GM23338 (cell line): ENCODE measurements around the gene MYO9A. TPM values are rescaled to one million over a fixed set of nuclear protein-coding genes. Genes with fewer than 3 reads are reported as not detected.

Source experiments
- ATAC-seq: fragments of 200-7000 bp; cut with Tn5 transposase; 3 replicates; pipeline ENCODE4 v1.9.1; 2020
- DNase-seq: peaks from one replicate; pipeline ENCODE4 v3.0.0-alpha.2; 2015; ENCODE audit warnings: low spot score
- H2AFZ ChIP-seq: fragments of 200-600 bp; sonication (generic); 2 replicates; pipeline ENCODE4 v1.8.0; 2016; ENCODE audit warnings: antibody characterized with exemption, mild to moderate bottlenecking, moderate library complexity
- H3F3A ChIP-seq: fragments of 200-600 bp; sonication (generic); replicated peaks from 2 replicates; pipeline ENCODE4 v1.8.0; 2017; ENCODE audit warnings: antibody characterized with exemption, mixed run types, low read depth
- H3K27ac ChIP-seq: fragments of 200-600 bp; sonication (generic); 2 replicates; pipeline ENCODE4 v1.6.1; 2016; ENCODE audit warnings: low read depth
- H3K27me3 ChIP-seq: fragments of 200-600 bp; sonication (generic); 2 replicates; pipeline ENCODE4 v1.8.0; 2016; ENCODE audit warnings: mild to moderate bottlenecking, mixed run types, moderate library complexity; ENCODE audit not compliant: insufficient read depth
- H3K36me3 ChIP-seq: fragments of 200-600 bp; sonication (generic); 2 replicates; pipeline ENCODE4 v1.8.0; 2016; ENCODE audit warnings: mild to moderate bottlenecking; ENCODE audit not compliant: insufficient read depth
- H3K4me1 ChIP-seq: fragments of 200-600 bp; sonication (generic); 2 replicates; pipeline ENCODE4 v1.8.0; 2016; ENCODE audit warnings: mild to moderate bottlenecking, moderate library complexity; ENCODE audit not compliant: insufficient read depth
- H3K4me2 ChIP-seq: fragments of 200-600 bp; sonication (generic); 2 replicates; pipeline ENCODE4 v1.7.1; 2017; ENCODE audit warnings: mixed run types
- H3K4me3 ChIP-seq: fragments of 200-600 bp; sonication (generic); 2 replicates; pipeline ENCODE4 v1.6.1; 2016; ENCODE audit warnings: mixed run types
- H3K79me2 ChIP-seq: fragments of 200-600 bp; sonication (generic); replicated peaks from 2 replicates; pipeline ENCODE4 v1.8.0; 2017; ENCODE audit warnings: mild to moderate bottlenecking; ENCODE audit not compliant: insufficient read depth
- H3K9me2 ChIP-seq: fragments of 200-600 bp; sonication (generic); 2 replicates; pipeline ENCODE4 v1.8.0; 2017; ENCODE audit not compliant: insufficient read depth
- H4K20me1 ChIP-seq: fragments of 200-600 bp; sonication (generic); replicated peaks from 2 replicates; pipeline ENCODE4 v1.8.0; 2017; ENCODE audit warnings: mild to moderate bottlenecking; ENCODE audit not compliant: insufficient read depth
- H3K27ac Mint-ChIP-seq: 2 replicates; pipeline ENCODE4 v1.8.0; 2020; ENCODE audit warnings: inconsistent platforms, mild to moderate bottlenecking, moderate library complexity, mixed read lengths
- H3K27me3 Mint-ChIP-seq: 3 replicates; pipeline ENCODE4 v1.8.0; 2022; ENCODE audit warnings: low read depth, mild to moderate bottlenecking, moderate library complexity, mixed read lengths, inconsistent platforms; ENCODE audit not compliant: insufficient read depth, poor library complexity
- H3K36me3 Mint-ChIP-seq: 3 replicates; pipeline ENCODE4 v1.8.0; 2021; ENCODE audit warnings: low read depth, mild to moderate bottlenecking, inconsistent platforms, moderate library complexity, mixed read lengths
- H3K4me1 Mint-ChIP-seq: 3 replicates; pipeline ENCODE4 v1.8.0; 2020; ENCODE audit warnings: mild to moderate bottlenecking, inconsistent platforms, mixed read lengths
- H3K4me3 Mint-ChIP-seq: 3 replicates; pipeline ENCODE4 v1.8.0; 2021; ENCODE audit warnings: moderate library complexity, mild to moderate bottlenecking, inconsistent platforms, mixed read lengths
- H3K9me3 Mint-ChIP-seq: 3 replicates; pipeline ENCODE4 v1.8.0; 2020; ENCODE audit warnings: moderate library complexity, mild to moderate bottlenecking, inconsistent platforms, mixed read lengths
- CREB1 ChIP-seq: fragments of 250-450 bp; sonication (Bioruptor Pico); IDR thresholded peaks from 2 replicates; pipeline ENCODE4 v1.5.0; 2020; ENCODE audit warnings: low read depth, mild to moderate bottlenecking, moderate library complexity
- EZH2 ChIP-seq: fragments of 200-600 bp; sonication (generic); IDR thresholded peaks from one replicate; pipeline ENCODE4 v1.8.0; 2017; ENCODE audit warnings: antibody characterized with exemption, mild to moderate bottlenecking, low read depth; ENCODE audit not compliant: unreplicated experiment
- JUNB ChIP-seq: IDR thresholded peaks from one replicate; pipeline ENCODE4 v1.6.1; 2016; ENCODE audit warnings: antibody characterized with exemption; ENCODE audit not compliant: unreplicated experiment
- NANOG ChIP-seq: IDR thresholded peaks from 2 replicates; pipeline ENCODE4 v1.6.1; 2016; ENCODE audit warnings: antibody characterized with exemption, borderline replicate concordance
- POLR2AphosphoS5 ChIP-seq: IDR thresholded peaks from 2 replicates; pipeline ENCODE4 v1.6.1; 2016; ENCODE audit warnings: antibody characterized with exemption, low read depth
- STAT1 ChIP-seq: IDR thresholded peaks from one replicate; pipeline ENCODE4 v1.6.1; 2016; ENCODE audit warnings: antibody characterized with exemption; ENCODE audit not compliant: unreplicated experiment
- ZNF114 ChIP-seq: fragments of 250-450 bp; sonication (Bioruptor Pico); IDR thresholded peaks from 2 replicates; pipeline ENCODE4 v1.5.0; 2020; ENCODE audit warnings: mild to moderate bottlenecking, moderate library complexity
- ZNF331 ChIP-seq: fragments of 250-450 bp; sonication (Bioruptor Pico); IDR thresholded peaks from 2 replicates; pipeline ENCODE4 v1.5.0; 2020; ENCODE audit warnings: low read depth, mild to moderate bottlenecking, moderate library complexity
- polyA plus RNA-seq: library from polyadenylated mRNA; unstranded; fragments of >200 nt; fragmentation: Nextera tagmentation; extraction: Ambion mirVana; gene quantifications from 2 replicates; pipeline ENCODE4 v1.2.1, GENCODE V29; 2016
- total RNA-seq: library from RNA; depleted of rRNA; stranded (reverse); fragments of >200 nt; shearing (Covaris generic); gene quantifications from 2 replicates; pipeline ENCODE4 v1.2.3, GENCODE V29; 2014
- TF ChIP-seq, protein P1 (sequence below), 2 experiments: fragments of 200-600 bp in 1 of 2; sonication (generic) in 1 of 2; conservative IDR thresholded peaks; 2 replicates each; pipeline versions ENCODE4 v1.5.1 to v1.6.1; 2016 to 2017; ENCODE audit warnings: antibody characterized with exemption in 2 of 2, low read depth in 2 of 2, mild to moderate bottlenecking in 2 of 2, moderate library complexity in 1 of 2
- TF ChIP-seq, protein P2 (sequence below): IDR thresholded peaks from one replicate; pipeline ENCODE4 v1.6.1; 2018; ENCODE audit warnings: antibody characterized with exemption; ENCODE audit not compliant: unreplicated experiment

Gene MYO9A
- total and polyA plus RNA-seq, 2 experiments from 2014 or later, result 11.6 to 32.8 TPM

DNA sequence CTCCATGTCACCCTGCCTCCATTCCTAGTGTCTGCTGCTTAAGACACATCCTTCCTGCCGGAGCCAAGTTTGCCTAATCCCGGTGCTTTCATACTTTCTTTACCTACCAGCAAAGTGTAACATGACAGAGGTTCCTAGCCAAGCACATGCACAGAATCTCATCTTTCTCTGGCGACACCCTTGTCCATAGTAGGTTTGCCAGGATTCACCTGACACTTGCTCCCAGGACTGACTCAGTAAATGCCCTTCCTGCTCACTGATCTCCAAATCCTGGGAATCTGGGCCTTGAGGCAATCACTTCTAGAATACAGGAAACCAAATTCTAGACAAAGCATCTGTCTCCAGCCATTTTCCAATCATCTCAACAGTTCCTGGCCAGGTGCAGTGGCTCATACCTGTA is 317.8 kb downstream of the MYO9A start:
- Mint-ChIP-seq H3K27ac (no peak overlapping the region; the same call in 1 of the 2 replicates), H3K27me3 (peaks cover 10% of the 10 kb centered on the region), H3K36me3 (peaks cover 2% of the 10 kb centered on the region; the same call in 1 of the 3 replicates), H3K9me3 (peaks cover 7% of the 10 kb centered on the region; the same call in 2 of the 3 replicates), H3K4me3 (no peak overlapping the region; the same call in 2 of the 3 replicates), H3K4me1 (peaks cover 12% of the 10 kb centered on the region; the same call in 2 of the 3 replicates)
- no peaks in the 10 kb centered on the region for H3K79me2 ChIP-seq
- peak overlapping the region; percentile 47; the same call in 1 of the 2 replicates for H2AFZ ChIP-seq
- no peaks in the 10 kb centered on the region for H3K9me2 ChIP-seq
- H4K20me1 ChIP-seq, result no peaks in the 10 kb centered on the region
- no peak overlapping the region for H3K4me3 ChIP-seq
- 0 out of 2 replicates have a peak, but pooled peaks cover 3% of the 10 kb centered on the region for H3F3A ChIP-seq
- peaks cover 2% of the 10 kb centered on the region; the same call in 1 of the 2 replicates for H3K4me1 ChIP-seq
- ATAC-seq (no peak), DNase-seq (no peak)
- H3K36me3 ChIP-seq, result no peaks in the 10 kb centered on the region
- H3K4me2 ChIP-seq, result no peak overlapping the region
- TF ChIP-seq EZH2 (no peak), ZNF114 (CRISPR knock-in tag) (no peak), STAT1 (no peak), NANOG (no peak)
- TF ChIP-seq, protein P1, sequence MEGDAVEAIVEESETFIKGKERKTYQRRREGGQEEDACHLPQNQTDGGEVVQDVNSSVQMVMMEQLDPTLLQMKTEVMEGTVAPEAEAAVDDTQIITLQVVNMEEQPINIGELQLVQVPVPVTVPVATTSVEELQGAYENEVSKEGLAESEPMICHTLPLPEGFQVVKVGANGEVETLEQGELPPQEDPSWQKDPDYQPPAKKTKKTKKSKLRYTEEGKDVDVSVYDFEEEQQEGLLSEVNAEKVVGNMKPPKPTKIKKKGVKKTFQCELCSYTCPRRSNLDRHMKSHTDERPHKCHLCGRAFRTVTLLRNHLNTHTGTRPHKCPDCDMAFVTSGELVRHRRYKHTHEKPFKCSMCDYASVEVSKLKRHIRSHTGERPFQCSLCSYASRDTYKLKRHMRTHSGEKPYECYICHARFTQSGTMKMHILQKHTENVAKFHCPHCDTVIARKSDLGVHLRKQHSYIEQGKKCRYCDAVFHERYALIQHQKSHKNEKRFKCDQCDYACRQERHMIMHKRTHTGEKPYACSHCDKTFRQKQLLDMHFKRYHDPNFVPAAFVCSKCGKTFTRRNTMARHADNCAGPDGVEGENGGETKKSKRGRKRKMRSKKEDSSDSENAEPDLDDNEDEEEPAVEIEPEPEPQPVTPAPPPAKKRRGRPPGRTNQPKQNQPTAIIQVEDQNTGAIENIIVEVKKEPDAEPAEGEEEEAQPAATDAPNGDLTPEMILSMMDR (conservative IDR thresholded peaks at IDR 0.05; ENCODE audit: low read depth in 2 of 2), result no peak
- TF ChIP-seq, protein P2, sequence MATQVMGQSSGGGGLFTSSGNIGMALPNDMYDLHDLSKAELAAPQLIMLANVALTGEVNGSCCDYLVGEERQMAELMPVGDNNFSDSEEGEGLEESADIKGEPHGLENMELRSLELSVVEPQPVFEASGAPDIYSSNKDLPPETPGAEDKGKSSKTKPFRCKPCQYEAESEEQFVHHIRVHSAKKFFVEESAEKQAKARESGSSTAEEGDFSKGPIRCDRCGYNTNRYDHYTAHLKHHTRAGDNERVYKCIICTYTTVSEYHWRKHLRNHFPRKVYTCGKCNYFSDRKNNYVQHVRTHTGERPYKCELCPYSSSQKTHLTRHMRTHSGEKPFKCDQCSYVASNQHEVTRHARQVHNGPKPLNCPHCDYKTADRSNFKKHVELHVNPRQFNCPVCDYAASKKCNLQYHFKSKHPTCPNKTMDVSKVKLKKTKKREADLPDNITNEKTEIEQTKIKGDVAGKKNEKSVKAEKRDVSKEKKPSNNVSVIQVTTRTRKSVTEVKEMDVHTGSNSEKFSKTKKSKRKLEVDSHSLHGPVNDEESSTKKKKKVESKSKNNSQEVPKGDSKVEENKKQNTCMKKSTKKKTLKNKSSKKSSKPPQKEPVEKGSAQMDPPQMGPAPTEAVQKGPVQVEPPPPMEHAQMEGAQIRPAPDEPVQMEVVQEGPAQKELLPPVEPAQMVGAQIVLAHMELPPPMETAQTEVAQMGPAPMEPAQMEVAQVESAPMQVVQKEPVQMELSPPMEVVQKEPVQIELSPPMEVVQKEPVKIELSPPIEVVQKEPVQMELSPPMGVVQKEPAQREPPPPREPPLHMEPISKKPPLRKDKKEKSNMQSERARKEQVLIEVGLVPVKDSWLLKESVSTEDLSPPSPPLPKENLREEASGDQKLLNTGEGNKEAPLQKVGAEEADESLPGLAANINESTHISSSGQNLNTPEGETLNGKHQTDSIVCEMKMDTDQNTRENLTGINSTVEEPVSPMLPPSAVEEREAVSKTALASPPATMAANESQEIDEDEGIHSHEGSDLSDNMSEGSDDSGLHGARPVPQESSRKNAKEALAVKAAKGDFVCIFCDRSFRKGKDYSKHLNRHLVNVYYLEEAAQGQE, result no peak
- no peak overlapping the region for H3K27ac ChIP-seq
- no peaks in the 10 kb centered on the region for H3K27me3 ChIP-seq

DNA sequence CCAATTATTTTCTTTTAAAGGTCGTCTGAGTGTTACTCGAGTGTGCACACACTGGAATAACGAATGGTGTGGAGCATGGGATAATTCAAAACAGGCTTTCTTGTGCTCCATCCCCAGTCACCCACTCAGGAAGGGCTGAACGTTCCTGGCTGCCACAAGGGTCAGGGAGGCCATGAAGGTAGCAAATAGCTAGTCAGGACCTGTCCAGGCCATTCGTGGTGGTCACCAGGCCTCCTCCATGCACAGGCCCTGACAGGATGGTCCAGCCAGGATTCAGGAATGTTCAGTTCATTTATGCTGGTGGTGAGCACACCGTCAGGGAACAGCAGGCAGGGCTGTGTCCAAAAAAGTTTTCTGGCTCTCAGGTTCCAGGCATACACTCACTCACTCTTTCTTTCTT is 319.3 kb downstream of the MYO9A start:
- peaks cover 7% of the 10 kb centered on the region; the same call in 2 of the 3 replicates for H3K4me1 Mint-ChIP-seq
- no peak overlapping the region for H3K4me3 Mint-ChIP-seq
- H3K27ac Mint-ChIP-seq, result no peak overlapping the region
- no peak for TF ChIP-seq CREB1 (CRISPR knock-in tag)
- TF ChIP-seq JUNB, result no peak
- TF ChIP-seq ZNF114 (CRISPR knock-in tag), result no peak
- TF ChIP-seq POLR2AphosphoS5, result no peak
- no peak for TF ChIP-seq EZH2
- no peak for TF ChIP-seq ZNF331 (CRISPR knock-in tag)
- TF ChIP-seq NANOG, result no peak
- no peak for TF ChIP-seq STAT1

More for the DNA sequence above, 319.3 kb downstream of the MYO9A start:
- peaks cover 10% of the 10 kb centered on the region for H3K27me3 Mint-ChIP-seq
- Histone ChIP-seq H3K27me3 (no peaks in the 10 kb centered on the region), H4K20me1 (no peaks in the 10 kb centered on the region), H2AFZ (no peak overlapping the region), H3K4me2 (no peak overlapping the region), H3K9me2 (no peaks in the 10 kb centered on the region), H3K4me3 (no peak overlapping the region), H3K4me1 (0 out of 2 replicates have a peak, but pooled peaks cover 2% of the 10 kb centered on the region), H3F3A (no peaks in the 10 kb centered on the region), H3K27ac (no peak overlapping the region), H3K79me2 (no peaks in the 10 kb centered on the region), H3K36me3 (no peaks in the 10 kb centered on the region)
- peaks cover 2% of the 10 kb centered on the region; the same call in 1 of the 3 replicates for H3K36me3 Mint-ChIP-seq
- no peak for ATAC-seq
- H3K9me3 Mint-ChIP-seq, result peaks cover 7% of the 10 kb centered on the region; the same call in 2 of the 3 replicates
- DNase-seq, result no peak
